Measurements from ENCODE around the gene LSR.

GRCh38 chr19:35225951-35226350, 22.9 kb upstream of the LSR start:
- TF ChIP-seq CTCF (IDR thresholded peaks at IDR 0.05) (no peak), POLR2AphosphoS5 (IDR thresholded peaks at IDR 0.05) (no peak), POLR2A (IDR thresholded peaks at IDR 0.05) (no peak)
